ENCODE data around the gene ASTL.
"Not testable (repeated sequence)": the region's sequence is repeated elsewhere in the genome, so short reads cannot be mapped to it uniquely, and the experiment has no call there.

The ASTL gene

GRCh38 chr2:96138179-96139145, at the start of gene ASTL:
ASTL (minus strand) TSS chr2:96138502; CDS start chr2:96138436, 66 bp downstream.
- DNase-seq, result peak; percentile 80

GRCh38 chr2:96186562-96186961, 48.3 kb upstream of the ASTL start:
- no peak for DNase-seq

- no peak for DNase-seq
Measured at GRCh38 chr2:96185516-96185915, 47.2 kb upstream of the ASTL start.

GRCh38 chr2:96184989-96185388, 46.7 kb upstream of the ASTL start:
- no peak for DNase-seq

GRCh38 chr2:96184188-96184587, 45.9 kb upstream of the ASTL start:
- no peak for DNase-seq

- no peak for DNase-seq
Measured at GRCh38 chr2:96181529-96181928, 43.2 kb upstream of the ASTL start.

GRCh38 chr2:96180521-96180920, 42.2 kb upstream of the ASTL start:
- DNase-seq, result no peak

- DNase-seq, result no peak
Measured at GRCh38 chr2:96180002-96180401, 41.7 kb upstream of the ASTL start.

- no peak for DNase-seq
Measured at GRCh38 chr2:96176661-96177060, 38.4 kb upstream of the ASTL start.

- no peak for DNase-seq
Measured at GRCh38 chr2:96175951-96176350, 37.6 kb upstream of the ASTL start.

GRCh38 chr2:96174251-96175144, 36.2 kb upstream of the ASTL start:
- DNase-seq, result peak; percentile 94

- DNase-seq, result no peak
Measured at GRCh38 chr2:96171831-96172230, 33.5 kb upstream of the ASTL start.

- DNase-seq, result no peak
Measured at GRCh38 chr2:96170626-96171025, 32.3 kb upstream of the ASTL start.

GRCh38 chr2:96169868-96170507, 31.7 kb upstream of the ASTL start:
- DNase-seq, result no peak

GRCh38 chr2:96167407-96168013, 29.2 kb upstream of the ASTL start:
- DNase-seq, result no peak

- peak; percentile 51 for DNase-seq
Measured at GRCh38 chr2:96164459-96165184, 26.3 kb upstream of the ASTL start.

- no peak for DNase-seq
Measured at GRCh38 chr2:96163768-96164429, 25.6 kb upstream of the ASTL start.

- no peak for DNase-seq
Measured at GRCh38 chr2:96163415-96163767, 25.1 kb upstream of the ASTL start.

GRCh38 chr2:96161898-96162297, 23.6 kb upstream of the ASTL start:
- DNase-seq, result no peak

GRCh38 chr2:96160366-96160765, 22.1 kb upstream of the ASTL start:
- not testable (repeated sequence) for DNase-seq

- no peak for DNase-seq
Measured at GRCh38 chr2:96159084-96159830, 21.0 kb upstream of the ASTL start.
